HPDE6-E6E7 (cell line): ENCODE data around the gene MTX1.

Source experiments
- DNase-seq: peaks from one replicate; pipeline ENCODE4 v3.0.0; 2011; ENCODE audit warnings: missing footprints; ENCODE audit errors: extremely low spot score

Gene MTX1

GRCh38 chr1:155174324-155175280, 33.9 kb upstream of the MTX1 start:
- no peak for DNase-seq

- DNase-seq: no peak
Measured at GRCh38 chr1:155175281-155175926, 33.1 kb upstream of the MTX1 start.

GRCh38 chr1:155175927-155176371, 32.5 kb upstream of the MTX1 start:
- DNase-seq: no peak

- DNase-seq: peak; percentile 88
Measured at GRCh38 chr1:155176544-155177071, 31.9 kb upstream of the MTX1 start.

GRCh38 chr1:155177192-155177917, 31.1 kb upstream of the MTX1 start:
- DNase-seq: no peak

GRCh38 chr1:155177918-155178281, 30.6 kb upstream of the MTX1 start:
- DNase-seq: no peak

- DNase-seq: no peak
Measured at GRCh38 chr1:155178441-155179111, 29.9 kb upstream of the MTX1 start.

GRCh38 chr1:155179112-155180031, 29.1 kb upstream of the MTX1 start:
- DNase-seq: no peak

- DNase-seq: no peak
Measured at GRCh38 chr1:155181371-155182051, 27.0 kb upstream of the MTX1 start.

- no peak for DNase-seq
Measured at GRCh38 chr1:155182052-155182550, 26.4 kb upstream of the MTX1 start.

GRCh38 chr1:155183775-155184221, 24.7 kb upstream of the MTX1 start:
- DNase-seq: no peak

- no peak for DNase-seq
Measured at GRCh38 chr1:155184351-155184811, 24.1 kb upstream of the MTX1 start.

GRCh38 chr1:155184835-155185782, 23.4 kb upstream of the MTX1 start:
- no peak for DNase-seq

GRCh38 chr1:155185783-155186066, 22.8 kb upstream of the MTX1 start:
- no peak for DNase-seq

- no peak for DNase-seq
Measured at GRCh38 chr1:155186067-155186793, 22.3 kb upstream of the MTX1 start.

- DNase-seq: no peak
Measured at GRCh38 chr1:155186794-155187455, 21.6 kb upstream of the MTX1 start.

GRCh38 chr1:155187456-155187891, 21.0 kb upstream of the MTX1 start:
- no peak for DNase-seq
